ENCODE data around the gene CCDC116.
"Not testable (repeated sequence)": the region's sequence is repeated elsewhere in the genome, so short reads cannot be mapped to it uniquely, and the experiment has no call there.

Gene CCDC116

DNA sequence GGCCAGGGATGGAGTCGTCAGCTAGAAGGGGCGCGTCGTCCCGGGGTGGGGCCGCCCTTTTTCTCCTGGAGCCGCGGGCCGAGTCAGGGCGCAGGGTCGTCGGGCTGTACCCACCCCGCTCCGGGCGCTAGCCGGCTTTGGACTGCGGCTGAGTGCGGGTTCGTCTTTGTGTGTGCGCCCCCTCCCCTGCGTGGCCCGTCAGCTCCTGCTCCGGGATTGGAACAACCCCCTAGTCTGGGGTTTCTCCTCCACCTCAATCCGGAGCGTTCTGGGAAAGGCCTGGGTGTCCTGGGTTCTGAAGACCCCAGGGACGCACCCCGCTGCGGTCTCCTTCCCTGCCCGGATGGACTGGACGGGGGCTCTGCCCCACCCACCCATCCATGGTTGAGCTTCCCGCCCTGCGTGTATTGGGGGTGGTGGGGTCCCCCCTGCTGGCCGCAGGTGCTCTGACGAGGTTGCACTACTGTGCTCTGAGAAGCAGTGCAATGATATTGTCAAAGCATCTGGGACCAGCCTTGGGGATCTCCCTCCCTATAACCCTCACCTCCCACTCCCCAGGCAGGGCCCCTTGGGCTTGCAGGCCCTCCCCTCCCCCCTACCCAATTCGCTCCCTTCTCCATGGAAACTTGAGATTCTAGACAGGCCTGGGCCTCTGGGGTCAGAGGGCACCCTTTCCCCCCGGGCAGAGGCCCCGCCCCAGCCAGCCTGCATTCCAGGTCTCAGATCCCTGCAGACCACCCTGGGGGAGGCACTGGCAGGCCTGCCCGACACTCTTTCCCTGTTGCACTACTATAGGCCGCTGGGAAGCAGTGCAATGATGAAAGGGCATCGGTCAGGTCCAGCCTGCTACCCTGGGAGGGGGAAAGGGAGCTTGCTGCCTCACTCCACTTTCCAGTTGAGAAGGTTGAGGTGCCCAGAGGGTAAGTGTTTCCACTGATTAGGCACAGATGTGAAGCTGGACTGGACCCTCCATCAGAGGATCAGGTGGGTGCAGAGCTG is 20.3 kb downstream of the CCDC116 start:
- no peak for DNase-seq

GRCh38 chr22:21657020-21657359 is 24.4 kb downstream of the CCDC116 start:
- no peak for DNase-seq

DNA sequence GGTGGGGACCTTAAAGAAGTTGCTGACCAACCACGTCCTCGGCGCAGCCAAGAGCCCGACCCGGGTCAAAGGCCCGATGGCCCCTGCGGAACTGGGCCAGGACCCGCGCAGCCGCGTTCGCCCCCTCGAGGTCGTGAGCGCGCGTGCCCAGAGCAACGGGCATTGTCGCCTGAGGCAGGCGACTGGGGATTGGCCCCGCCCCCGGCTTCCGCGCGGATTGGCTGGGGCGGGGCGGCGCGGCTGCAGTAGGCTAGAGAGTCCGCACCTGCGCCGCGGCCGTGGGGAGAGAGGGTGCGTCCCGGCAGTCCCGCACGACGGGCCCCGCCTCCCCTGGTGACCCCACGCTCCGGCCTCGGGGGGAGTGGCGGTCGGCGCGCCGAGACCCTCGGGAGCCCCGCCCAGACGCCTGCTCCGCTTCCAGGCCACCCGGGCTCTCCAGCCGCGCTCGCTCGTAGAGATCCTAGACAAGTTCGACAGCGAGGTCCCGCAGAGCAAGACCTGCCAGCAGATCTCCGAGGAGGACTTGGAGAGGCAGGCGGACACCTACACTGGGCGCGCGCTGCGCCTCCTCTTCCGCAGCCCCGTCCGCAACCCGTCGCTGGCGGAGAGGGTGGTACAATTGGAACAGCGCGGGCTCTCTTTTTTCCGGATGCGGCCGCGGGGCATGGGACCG is 24.9 kb downstream of the CCDC116 start:
- DNase-seq = no peak

DNA sequence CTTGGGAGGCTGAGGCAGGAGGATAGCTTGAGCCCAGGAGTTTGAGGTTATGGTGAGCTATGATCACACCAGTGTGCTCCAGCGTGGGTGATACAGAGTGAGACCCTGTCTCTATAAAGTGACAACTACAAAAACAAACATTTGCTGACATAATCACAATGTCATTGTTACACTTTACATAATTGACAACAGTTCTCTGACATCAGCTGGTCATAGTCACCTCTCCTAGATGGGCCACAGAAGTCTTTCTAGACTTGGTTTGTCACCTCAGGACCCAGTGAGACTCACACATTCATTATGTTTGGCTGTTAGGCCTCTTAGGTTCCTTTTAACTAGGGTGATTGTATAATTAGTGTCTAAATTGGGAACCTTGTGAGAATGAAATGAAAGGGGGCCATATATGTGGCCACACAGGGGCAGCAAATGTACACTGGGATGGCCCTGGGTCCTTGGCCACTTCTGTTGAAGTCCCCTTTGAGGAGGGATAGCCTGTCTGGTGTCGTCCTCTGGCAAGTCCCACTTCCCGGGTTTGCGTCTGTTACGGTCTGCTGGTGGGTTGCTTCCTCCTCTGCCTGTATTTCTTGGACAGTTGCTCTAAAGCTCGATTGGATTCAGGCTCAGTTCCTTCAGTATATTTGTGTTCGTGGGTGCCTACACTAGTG is 27.4 kb downstream of the CCDC116 start:
- no peak for DNase-seq

GRCh38 chr22:21660904-21661303 is 28.3 kb downstream of the CCDC116 start:
- no peak for DNase-seq

DNA sequence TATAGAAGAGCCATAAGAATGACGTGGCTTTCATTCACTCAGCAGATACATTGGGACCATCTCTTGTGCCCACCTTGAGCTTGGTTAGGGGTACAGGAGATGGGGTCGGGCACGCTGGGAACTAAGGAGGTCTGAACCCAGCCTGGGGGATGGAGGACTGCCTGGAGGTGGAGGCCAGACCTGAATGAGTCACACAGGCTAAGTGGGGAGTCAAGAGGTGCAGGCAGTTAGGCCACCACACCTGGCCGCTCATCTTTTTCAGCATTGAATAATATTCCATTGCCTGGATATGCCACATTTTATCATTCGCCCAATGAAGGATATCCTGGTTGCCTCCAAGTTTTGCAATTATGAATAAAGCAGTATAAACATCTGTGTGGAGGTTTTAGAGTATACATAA is 29.4 kb downstream of the CCDC116 start:
- no peak for DNase-seq

DNA sequence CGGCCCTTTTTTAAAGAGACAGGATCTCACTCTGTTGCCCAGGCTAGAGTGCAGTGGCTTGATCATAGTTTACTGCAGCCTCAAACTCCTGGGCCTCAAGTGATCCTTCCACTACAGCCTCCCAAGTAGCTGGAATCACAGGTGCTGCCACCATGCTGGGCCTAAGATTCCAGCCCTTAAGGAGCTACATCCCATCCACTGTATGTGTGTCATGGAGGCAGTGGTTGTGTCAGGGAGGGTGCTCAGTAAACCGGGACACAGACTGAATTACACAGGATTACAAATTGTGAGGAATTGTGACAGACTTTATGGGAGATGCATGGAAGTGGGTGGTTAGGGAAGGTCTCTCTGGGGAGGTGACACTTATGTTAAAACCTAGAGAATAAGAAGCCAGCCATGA is 31.2 kb downstream of the CCDC116 start:
- no peak for DNase-seq

DNA sequence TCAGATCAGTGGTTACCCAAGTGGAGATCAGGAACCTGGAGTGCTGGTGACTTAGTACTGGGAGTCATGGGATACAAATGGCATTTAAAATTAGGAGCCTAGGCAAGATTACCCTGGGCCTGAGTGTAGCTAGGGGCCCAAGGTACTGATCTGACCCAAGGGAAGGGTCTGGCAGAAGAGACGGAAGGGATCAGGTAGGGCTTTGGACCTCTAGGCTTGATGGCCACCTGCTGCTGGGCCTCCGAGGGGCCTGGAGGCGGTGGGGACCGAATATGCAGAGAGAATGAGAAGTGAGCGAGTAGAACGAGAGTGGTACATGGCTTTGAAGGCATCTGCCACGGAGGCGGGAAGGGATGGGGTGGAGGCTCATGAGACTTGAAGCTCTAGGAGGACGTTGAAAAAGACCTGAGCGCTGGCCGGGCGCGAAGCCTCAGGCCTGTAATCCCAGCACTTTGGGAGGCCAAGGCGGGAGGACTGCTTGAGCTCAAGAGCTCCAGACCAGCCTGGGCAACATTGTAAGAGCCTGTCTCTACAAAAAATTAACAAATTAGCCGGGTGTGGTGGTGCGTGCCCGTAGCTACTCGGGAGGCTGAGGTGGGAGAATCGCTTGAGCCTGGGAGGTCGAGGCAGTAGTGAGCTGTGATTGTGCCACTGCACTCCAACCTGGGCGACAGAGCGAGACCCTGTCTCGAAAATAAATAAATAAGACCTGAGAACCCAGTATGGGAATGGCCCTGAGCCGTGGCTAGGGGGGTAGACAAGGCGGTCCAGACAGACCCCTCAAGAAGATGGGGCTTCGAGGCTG is 32.7 kb downstream of the CCDC116 start:
- no peak for DNase-seq

- DNase-seq = no peak
These were observed 34.2 kb downstream of the CCDC116 start for GRCh38 chr22:21666786-21667185.

- DNase-seq = no peak
These were observed 36.5 kb downstream of the CCDC116 start for GRCh38 chr22:21669026-21669425.

- DNase-seq = no peak
These were observed 39.6 kb downstream of the CCDC116 start for GRCh38 chr22:21672107-21672629.

GRCh38 chr22:21673534-21674321 is 41.2 kb downstream of the CCDC116 start:
- DNase-seq = no peak

DNA sequence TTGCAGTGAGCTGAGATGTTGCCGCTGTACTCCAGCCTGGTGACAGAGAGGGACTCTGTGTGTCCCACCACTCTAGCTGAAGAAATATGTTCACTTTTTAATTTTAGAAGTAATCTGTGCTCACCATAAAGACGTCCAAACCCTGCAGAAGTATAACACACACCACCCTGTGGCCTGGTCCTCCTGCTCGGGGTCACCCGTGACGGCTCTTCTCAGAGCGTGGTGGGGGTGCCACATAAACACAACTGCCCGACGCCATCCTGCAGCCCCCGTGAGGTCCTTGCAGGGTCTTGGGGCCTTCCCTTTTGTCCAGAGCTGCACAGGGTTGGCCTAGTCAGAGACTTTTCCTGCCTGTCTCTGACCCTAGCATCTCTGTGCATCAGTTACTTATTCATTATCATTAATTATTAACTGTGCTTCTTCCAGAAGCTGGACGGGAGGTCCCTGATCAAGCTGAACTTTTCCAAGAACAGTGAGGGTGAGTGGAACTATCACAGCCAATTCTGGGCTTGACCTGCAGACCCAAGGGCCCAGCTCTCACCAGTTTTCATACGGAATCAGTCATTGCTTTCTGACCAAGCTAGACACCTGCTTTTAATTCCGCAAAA is 42.2 kb downstream of the CCDC116 start:
- DNase-seq = no peak

- DNase-seq = no peak
These were observed 45.3 kb downstream of the CCDC116 start for GRCh38 chr22:21677606-21678443.

GRCh38 chr22:21678842-21679241 is 46.3 kb downstream of the CCDC116 start:
- not testable (repeated sequence) for DNase-seq

DNA sequence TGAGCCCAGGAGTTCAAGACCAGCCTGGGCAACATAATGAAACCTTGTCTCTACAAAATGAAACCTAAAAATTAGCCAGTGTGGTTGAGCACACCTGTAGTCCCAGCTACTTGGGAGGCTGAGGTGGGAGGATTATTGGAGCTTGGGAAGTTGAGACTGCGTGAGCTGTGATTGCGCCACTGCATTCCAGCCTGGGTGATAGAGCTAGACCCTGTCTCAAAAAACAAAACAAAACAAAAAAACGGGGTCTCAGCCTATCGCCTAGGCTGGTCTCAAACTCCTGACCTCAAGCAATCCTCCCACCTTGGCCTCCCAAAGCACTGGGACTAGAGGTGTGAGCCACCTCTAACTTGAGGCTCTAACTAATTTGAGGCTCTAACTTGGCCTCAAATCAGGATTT is 46.8 kb downstream of the CCDC116 start:
- DNase-seq = no peak

DNA sequence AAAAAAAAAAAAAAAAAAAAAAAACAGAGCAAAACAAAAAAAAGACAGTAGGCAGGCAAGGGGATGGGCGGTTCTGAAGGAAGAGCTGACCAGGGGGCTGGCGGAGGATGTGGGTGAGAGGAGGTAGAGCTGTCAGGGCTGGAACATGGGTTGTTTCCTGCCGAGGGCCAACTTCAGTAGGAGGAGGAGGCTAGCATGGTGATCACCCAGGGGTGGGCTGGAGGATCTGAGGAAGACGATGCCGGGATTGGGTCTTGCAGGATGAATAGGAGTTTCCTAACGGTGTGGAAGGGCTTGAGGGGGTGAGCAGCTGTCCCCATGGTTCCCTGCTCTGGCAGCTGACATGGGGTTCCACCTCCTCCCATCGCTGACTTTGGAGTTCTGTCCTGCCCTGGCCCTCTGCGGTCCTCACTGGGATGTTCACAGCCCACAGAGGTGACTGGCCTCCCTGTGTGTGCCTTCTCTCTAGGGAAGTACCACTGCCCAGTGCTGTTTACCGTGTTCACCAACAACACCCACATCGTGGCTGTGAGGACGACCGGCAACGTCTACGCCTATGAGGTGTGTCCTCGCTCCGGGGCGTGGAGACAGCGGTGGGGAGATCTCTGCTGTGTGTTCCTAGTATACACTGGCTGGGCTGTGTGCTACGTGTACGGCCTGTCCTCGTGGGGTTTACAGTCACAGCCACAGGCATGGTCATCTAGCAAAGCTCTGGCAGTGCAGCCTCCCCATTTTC is 48.4 kb downstream of the CCDC116 start:
- no peak for DNase-seq

GRCh38 chr22:21681566-21682370 is 49.2 kb downstream of the CCDC116 start:
- no peak for DNase-seq

Measured in midbrain (tissue), 1 donor.